Activated CD4-positive, alpha-beta T cell treated with anti-CD3 and anti-CD28 coated beads, Interleukin-2, amount 50 U/mL, for 4 hours (primary cell): ENCODE results near the gene SENP2.
A peak's percentile ranks its signal among the peaks of the same experiment; 100 is the strongest.
"Not testable (repeated sequence)": the region's sequence is repeated elsewhere in the genome, so short reads cannot be mapped to it uniquely, and the experiment has no call there.

Experiments used
- DNase-seq, 2 experiments: peaks; one replicate each; pipeline ENCODE4 v3.0.0-alpha.2; 2020

Gene SENP2

DNA sequence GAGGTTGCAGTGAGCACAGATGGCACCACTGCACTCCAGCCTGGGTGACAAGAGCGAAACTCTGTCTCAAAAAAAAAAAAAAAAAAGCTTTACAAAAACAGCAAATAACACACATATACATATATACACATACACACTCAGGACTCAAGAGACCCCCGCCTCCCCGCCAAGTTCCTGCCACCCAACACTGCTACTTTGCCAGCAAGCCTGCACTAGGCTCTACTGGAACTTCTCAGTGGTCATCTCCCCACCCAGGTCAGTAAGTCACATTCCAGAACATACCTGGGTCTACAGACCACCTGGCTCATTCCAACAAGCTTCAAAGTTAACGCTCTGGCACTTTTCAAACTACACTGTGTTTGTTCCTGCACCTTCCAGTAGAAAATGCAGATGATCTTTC, 62.3 kb downstream of the SENP2 start:
- DNase-seq, result no peak

DNA sequence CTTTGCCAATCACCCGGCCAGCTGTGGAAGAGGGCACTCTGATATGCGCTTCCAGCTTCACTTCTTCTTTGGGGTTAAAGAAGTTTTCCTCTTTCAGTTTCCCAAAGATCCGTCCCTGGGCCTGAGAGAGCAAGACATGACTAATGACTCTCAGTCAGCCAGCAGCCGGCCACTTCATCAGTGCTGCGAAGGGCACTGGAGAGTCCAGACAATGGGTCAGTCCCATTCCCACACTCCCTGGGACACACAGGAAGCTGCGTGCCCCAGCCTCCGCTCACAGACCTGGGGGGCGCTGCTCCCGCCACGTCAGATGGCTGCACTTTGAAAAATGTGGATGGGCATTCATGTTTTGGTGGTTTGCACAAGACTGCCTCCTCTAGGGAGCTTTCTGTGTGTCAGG, 63.3 kb downstream of the SENP2 start:
- no peak for DNase-seq

DNA sequence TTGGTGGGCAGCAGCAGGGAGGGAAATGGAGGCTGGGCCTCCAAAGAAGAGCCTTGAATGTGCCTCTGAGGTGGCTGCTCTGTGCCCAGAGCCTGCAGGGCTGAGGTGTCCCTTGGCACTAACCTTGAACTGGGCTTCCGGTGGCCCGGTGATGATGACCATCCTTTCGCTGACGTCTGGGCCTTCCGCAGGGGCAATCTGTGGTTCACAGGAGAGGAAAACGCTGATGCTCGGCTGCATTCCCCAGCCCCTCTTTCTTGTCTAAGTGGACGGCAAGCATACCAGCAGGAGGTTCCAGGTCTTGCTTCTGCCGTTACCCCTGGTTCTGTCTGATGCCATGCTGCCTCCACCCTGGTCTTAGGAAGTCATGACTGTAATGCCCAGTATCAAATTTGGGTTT, 65.9 kb downstream of the SENP2 start:
- DNase-seq, result no peak

DNA sequence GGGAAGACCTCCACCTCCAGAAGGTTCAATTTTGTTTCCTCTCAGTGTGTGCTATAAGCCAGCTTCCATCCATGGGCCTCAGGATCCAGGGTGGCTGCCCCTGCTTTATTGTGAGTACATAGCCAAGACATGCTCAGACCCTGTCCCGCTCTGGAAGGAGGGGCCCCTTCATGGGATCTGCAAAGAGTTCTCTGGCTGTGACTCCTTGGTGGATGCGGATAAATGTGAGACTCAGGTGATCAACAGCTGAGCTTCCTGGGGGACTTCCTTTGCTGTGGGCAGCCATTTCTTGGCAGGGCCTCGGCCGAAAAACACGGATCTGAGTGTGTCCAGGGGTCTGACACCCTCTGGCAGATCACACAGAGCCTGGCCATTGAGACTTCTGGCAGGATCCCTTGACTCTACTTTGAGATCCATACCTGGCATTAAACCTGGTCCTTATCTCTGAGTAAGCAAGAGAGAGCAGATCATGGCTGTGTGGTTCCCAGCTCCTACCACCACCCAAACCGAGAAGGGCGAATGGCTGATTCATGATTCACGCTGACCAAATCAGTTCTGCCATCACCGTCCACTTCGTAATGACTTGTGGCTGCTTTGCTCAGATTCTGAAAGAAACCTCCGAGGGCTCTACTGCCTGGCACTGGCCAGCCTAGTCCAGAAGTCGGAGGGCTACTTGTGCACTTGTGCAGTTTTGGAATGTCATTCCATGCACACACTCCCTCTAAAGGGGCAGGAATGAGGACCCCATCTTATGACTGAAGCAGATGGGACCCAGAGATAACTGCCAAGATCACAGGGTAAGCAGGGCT, 68.1 kb downstream of the SENP2 start:
- no peak for DNase-seq

DNA sequence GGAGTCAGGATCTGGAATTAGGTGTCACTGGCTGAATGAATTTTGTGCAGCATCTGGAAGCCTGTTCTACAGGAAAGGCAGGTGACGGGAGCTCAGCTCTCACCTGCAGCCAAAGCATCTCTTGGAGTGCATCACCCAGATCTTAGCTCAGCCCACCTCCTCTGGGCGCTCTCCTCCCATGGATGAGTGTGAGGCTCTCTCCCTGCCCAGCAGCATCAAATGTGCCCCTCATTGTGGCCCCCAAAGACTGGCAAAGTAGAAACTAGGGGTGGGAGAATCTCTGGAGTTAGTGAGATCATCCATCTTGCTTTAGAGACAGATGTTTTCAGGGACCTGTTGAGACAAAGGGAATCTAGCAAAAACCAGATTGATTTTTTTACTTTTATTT, 68.7 kb downstream of the SENP2 start:
- no peak for DNase-seq

DNA sequence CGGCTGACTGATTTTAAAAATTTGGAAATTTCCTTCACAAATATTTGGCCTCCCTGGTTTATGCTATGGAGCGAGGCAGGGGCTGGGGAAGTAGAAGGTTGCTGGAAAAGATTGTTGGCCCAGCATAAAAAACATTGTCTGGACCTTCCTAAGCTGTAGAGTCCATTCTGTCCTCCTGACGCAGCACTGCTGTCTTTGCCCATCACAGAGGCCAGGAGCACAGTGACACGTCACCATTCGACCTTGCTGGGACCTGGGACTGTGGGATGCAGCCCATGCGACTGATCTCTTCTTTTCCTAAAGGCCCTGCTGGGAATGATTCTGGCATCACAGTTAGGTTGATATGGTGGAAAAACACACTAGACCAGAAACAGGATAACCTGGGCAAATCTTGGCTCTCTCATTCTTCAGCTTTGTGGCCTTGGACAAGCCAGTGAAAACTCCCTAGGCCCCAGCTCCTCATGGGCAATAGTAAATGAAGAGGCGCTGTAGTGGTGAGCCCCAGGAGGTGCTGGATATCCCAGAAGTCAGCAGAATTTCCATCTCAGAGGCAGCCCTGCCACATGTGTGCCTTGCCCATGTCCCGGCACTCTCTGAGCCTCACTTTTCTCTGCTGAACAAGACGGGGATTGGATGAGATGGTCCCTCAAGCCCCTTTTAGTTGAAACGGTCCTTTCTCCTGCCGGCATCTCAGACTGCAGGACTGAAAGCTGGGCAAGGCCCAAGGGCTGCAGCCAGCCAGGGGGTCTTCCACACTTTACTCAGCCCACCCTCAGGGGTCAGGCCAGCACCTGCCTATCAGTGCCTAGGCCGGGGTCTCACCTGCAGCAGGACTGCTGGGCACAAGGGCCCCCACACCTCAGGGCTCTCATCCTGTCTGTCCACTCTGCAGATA, 69.6 kb downstream of the SENP2 start:
- DNase-seq, result no peak

DNA sequence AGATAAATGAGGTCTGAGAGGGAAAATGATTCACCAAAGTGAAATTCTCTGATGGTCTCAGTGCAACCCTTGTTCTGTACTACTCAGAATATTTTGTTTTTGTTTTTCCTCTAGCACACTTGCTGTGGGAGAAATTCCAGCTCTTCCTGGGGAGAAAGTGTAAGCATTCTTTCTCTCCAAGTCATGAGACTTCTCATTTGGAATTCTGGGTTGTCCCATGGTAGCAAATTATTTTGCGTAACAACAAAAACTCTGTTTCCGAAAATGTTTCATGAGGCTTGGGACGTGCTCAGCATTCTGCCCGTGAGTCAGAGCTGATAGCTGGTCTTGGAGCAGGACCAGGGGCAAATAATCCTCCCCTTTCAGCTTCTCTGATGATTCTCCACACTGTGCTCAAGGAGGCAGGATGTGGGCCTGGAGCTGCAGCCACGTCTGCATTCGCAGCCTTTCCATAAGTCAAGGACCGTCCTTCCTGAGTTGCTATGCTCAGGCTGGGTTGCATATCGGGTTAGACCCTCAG, 70.3 kb downstream of the SENP2 start:
- no peak for DNase-seq

DNA sequence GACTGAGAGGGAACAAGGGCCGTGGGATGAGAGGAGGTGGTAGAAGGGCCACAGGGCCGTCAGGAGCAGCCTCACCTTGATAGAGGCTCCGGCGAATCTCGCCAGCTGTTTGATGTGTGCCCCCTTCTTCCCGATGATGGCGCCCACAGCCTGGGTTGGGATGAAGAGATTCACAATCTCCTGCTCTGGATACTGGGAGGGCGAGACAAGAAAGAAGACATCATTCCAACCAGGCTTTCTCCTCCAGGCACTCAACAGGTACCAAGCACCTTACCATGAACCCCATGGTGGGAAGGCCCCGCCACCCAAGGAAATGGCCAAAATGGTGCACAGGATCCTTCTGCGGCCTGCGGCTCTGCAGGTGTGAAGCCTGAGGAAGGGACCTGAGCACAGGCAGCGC, 71.1 kb downstream of the SENP2 start:
- no peak for DNase-seq

DNA sequence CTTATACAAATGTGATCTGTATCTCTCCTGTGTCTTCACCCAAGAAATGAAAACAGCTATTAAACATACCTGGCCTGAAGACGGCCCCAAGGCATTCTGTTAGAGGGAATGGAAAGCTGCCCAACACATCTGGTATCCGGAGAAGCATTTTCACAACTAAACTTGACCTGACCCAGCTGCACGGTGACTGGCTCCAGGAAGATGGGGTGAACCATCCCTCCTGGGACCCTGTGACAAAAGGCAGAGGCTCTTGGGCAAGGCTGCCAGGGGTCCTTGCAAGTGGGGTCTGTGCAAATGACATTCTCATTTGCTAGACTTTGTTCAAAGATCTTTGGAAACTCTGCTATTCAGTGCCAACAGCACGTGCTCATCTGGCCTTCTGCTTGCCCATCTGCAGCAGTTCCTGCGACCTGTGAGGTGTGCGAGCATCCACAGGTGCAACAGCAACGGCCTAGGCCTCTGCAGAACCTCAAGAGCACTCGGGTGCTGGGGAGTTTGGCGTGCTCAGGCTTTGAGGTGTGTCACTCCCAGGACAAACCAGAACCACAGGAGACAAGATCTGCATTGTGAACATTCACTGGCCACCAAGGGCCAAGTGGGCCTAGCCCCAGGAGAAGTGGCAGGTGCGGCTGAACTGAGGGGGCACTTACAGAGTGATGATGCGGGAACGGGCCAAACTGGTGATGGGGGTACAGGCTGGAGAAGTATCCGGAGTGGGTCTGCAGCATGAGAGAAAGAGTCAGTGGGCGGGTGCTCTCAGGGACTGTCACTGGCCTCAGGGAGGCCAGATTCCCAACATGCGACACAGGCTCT, 71.8 kb downstream of the SENP2 start:
- no peak for DNase-seq

DNA sequence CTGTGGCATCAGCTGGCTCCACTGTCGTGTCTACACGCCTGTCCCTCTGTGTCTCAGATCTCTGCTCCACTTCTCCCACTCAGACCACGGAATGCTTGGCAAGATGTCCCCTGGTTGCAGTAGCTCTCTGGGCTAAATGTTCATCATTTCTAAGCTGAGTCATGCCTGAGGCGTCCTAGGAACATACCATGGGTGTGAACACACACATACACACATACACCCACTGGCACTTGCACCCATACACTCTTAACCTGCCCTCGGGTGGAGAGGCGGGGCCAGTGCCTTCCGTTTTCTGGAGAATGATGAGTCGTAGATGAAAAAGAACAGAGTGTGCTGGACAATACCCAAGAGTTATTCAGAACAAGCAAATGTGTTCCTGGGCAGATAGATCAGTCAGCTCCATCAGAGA, 72.4 kb downstream of the SENP2 start:
- DNase-seq, result no peak

DNA sequence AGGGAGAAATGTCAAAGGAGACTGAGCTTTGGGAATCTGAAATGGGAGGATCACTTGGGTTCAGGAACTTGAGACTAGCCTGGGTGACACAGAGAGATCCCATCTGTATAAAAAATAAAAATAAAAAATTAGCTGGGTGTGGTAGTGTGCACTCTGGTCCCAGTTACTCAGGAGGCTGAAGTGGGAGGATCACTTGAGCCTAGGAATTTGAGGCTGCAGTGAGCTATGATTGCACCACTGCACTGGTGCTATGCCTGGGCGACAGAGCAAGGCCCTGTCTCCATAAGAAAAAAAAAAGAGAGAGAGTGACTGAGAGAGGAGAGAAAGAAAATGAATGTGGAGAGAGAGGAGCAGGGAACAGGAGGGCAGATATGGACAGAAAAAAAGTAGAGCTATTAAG, 72.8 kb downstream of the SENP2 start:
- no peak for DNase-seq

DNA sequence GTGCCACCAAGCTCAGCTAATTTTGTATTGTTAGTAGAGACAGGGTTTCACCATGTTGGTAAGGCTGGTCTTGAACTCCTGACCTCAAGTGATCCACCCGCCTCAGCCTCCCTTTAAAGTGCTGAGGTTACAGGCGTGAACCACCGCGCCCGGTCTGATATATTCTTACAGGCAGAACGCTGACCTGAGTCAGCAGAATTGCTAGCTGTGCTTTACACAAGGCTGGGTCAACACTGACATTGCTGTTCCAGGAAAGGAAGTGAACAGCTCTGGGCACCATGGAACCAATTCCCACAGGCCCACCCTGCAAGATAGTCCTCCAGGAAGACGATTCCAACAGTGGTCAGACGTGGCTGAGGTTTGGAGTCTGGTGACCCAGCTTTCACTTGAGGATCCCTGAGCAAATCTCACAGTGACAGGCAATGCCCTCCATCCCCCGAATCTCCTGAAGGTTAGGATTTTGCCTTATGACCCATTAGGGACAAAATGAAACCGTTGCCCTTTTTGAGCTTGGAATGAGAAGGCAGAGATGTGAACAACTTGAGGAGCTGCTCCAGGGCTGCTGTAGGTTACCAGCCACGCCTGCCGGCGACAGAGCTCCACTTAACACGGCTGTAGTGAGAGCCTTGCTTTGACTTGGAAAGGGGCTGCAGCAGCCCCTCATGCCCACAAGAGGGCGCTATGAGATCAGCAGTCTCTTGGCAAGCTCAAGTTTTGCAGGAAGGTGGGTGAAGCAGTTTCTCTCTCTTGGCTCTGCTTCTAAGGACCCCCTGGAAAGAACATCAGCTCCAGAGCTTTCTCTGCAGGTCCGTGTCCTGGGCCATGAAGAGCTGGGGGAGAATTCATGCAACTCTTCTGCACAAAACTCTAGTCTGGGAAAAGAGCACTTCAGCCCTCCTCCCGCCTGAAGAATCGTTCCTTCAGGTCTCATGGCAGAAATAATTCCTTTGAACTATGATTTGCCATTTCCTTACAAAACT, 74.1 kb downstream of the SENP2 start:
- DNase-seq, result peak; percentile 42 to 45

DNA sequence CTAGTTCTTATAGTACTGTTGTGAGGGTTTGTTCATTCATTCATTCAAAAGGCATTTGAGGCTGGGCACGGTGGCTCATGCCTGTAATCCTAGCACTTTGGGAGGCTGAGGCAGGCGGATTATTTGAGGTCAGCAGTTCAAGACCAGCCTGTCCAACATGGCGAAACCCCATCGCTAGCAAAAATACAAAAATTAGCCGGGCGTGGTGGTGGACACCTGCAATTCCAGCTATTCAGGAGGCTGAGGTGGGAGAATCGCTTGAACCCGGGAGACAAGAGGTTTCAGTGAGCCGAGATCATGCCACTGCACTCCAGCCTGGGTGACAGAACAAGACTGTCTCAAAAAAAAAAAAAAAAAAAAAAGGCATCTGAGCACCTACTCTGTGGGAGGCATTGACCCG, 75.2 kb downstream of the SENP2 start:
- DNase-seq, result not testable (repeated sequence)

DNA sequence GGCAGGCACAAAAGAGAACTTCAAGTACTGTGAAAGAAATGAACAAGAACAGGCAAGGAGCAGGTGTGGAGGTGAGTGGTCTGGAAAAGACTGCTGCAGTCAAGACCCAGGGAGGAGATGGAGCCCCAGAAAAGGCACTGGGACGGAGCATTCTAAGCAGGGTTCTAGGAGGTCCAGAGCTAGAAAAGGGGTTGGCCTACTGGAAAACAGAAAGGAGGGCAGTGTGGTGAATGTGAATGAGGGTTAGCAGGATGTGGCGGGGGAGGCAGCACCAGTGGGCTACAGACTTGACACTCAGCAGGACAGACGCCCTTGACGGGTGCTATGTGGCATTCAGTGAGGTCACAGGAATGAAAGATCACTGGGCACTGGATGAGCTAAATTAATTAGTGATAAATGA, 75.7 kb downstream of the SENP2 start:
- DNase-seq, result no peak

DNA sequence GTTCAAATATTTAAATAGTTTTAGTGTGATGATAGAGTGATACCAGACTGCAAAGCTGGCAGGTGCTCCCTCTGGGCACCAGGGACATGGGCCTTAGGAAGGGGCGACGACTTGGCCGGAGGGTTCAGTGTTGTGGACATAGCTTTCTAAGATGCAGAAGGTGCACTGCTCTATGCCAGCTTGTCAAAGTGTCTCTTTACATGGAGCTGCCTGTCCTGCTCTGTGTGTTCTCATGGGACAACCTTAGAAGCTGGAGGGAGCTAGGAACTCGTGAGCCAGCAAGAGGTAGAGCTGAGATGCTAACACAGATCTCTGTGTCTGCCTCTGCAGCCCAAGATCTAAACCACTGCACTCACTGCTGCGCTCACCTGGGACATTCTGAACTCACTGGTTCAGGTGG, 77.8 kb downstream of the SENP2 start:
- no peak for DNase-seq

DNA sequence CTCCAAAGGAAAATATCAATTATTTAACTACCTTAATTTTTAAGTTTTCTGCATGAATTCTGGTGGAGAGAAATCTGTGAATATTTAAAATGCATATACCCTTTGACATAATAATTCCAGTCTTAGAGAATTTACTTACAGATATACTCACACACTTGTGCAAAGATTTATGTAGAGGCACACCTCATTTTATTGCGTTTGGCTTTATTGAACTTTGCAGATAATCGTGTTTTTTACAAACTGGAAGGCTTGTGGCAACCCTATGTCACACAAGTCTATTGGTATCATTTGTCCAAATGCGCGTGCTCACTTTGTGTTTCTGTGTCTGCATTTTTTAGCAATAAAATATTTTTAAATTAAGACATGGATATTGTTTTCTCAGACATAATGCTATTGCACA, 81.5 kb downstream of the SENP2 start:
- DNase-seq, result no peak

DNA sequence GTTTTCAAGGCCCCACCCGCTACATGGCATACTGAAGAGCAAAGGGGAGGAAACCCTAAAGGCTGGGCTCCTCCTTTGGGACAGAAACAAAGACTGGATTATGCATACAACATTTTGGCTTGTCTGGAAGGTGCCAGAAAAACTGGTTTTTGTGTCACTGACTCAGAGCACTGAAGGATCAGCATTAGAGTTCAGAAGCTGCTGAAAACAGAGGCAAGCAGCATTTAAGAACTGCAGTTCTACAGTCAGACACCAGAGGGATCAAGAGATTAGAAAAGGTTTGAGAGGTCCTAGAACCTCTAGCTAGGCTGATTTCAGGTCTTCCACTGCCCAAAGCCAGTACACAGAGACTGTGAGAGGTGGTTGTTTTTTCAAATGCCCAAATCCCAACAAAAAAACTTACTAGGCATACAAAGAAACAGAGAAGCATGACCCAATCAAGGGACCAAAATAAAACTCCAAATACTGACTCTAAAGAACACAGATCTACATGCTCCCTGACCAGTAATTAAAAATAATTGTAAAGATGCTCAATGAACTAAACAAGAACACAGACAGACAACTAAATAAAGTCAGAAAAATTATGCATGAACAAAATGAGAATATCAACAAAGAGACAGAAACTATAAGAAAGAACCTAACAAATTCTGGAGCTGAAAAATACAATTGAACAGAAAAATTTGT, 91.2 kb downstream of the SENP2 start:
- DNase-seq, result no peak

DNA sequence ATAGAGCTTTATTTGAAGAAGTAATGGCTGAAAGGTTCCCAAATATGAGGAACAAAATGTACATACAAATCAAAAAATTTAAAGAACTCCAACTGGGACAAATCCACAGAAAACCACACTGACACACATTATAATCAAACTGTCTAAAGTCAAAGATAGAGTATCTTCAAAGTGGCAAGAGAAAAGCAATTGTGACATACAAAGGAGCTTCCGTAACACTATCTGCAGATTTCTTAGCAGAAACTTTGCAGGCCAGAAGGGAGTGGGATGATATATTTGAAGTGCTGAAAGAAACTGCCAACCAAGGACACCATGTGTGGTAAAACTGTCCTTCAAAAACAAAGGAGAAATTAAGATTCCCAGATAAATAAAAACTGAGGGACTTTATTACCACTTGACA, 91.9 kb downstream of the SENP2 start:
- no peak for DNase-seq

DNA sequence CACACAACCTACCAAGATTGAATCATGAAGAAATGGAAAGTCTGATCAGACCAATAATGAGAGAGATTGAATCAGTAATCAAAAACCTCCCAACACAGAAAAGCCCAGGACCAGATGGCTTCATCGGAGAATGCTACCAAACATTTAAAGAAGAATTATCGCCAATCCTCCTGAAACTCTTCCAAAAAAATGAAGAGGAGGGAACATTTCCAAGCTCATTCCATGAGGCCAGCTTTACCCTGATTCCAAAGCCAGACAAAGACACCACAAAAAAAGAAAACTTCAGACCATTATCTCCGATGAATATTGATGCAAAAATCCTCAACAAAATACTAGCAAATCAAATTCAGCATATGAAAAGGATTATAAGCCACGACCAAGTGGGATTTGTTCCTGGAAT, 94.1 kb downstream of the SENP2 start:
- DNase-seq, result no peak
